Measurements from ENCODE around the gene PIP5K1C. TPM values are rescaled to one million over a fixed set of nuclear protein-coding genes. Genes with fewer than 3 reads are reported as not detected.

The PIP5K1C gene
- total RNA-seq, 2 experiments from 2014 or later = 12.9 to 14.8 TPM

DNA sequence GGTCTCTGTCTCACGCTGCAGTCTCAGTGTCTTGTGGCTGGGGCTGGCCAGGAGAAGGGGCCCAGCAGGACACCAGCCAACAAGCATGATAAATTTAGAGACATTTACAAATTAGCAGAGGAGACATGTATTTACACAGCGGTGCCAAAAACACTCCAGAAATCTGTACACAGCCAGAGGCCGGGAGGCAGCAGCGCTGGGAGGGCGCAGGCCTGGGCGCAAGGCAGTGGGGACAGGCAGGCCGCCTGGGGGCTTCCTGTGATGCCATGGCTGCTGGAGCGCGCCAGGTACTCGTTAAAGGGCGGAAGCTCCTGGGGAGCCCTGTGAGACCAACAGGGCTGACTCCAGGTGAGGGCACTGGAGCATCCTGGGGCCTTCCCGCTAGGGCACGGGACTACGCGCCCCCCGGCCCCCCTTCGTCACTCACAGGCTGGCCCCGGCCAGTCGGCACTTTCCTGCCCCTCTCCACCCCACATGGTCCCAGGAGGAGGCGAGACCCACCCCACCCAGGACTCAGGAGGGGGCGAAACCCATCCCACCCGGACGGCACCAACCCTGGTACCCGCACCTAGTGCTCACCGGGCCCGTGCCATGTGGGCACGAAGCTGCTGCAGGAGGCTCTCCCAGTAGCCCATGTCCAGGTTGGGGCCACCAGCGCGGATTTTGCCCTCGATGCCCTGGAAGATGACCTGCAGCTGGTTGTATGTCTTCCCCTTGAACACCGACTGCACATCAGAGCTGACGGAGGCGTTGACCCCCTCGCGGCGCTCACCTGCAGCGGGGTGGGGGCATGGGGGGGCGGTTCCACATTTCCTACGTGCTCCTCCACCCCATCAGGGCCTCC, 86.2 kb downstream of the PIP5K1C start:
- Mint-ChIP-seq H3K36me3 (peaks cover 5% of the 10 kb centered on the region), H3K27me3 (no peaks in the 10 kb centered on the region), H3K9me3 (no peaks in the 10 kb centered on the region), H3K4me3 (no peak overlapping the region), H3K27ac (no peak overlapping the region), H3K4me1 (peaks cover 13% of the 10 kb centered on the region)
- DNase-seq = no peak

DNA sequence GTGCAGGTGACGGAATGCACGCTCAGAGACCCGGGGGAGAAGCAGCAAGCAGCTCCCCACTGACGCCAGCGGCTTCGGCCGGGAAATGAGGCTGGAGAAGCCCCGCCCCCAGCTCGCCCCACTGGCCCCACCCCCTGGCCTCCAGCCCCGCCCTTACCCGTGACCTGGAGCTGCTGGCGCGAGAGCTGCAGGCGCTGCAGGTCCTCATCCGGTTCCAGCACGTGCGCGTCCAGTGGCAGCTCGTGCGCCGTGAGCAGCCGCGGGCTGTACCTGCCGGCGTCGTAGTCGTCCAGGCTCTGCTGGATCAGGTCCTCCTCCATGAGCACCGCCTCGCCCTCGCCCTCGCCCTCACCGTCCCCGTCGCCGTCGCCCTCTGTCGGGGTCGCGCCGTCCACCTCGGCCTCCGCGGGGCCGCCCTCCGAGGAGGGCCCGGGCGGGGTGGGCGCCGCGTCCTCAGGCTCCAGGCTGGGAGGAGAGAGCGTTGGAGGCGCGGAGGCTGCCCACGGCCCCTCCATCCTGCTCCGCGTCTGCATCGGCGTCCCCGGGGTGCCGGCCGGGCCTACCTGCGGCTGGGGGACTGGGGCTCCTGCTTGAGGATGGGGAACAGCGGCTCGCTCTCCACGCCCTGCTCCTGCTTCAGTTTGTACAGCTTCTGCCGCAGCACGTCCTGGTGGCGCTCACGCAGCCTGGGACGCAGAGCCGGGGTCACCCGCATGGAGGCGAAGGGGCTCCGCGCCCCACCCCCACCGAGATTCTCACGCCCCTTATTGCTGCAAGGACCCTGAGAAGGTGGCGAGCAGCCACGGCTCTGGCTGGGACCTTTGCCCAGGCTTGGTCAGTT, 87.1 kb downstream of the PIP5K1C start:
- Mint-ChIP-seq H3K4me3 (no peak overlapping the region), H3K9me3 (no peaks in the 10 kb centered on the region), H3K36me3 (peaks cover 4% of the 10 kb centered on the region), H3K27ac (no peak overlapping the region), H3K27me3 (no peaks in the 10 kb centered on the region), H3K4me1 (peaks cover 13% of the 10 kb centered on the region)
- DNase-seq = no peak

GRCh38 chr19:3612330-3612729, 87.9 kb downstream of the PIP5K1C start:
- Mint-ChIP-seq H3K27ac (no peak overlapping the region), H3K4me3 (no peak overlapping the region), H3K27me3 (no peaks in the 10 kb centered on the region), H3K36me3 (peaks cover 4% of the 10 kb centered on the region), H3K4me1 (peaks cover 10% of the 10 kb centered on the region), H3K9me3 (no peaks in the 10 kb centered on the region)
- no peak for DNase-seq

DNA sequence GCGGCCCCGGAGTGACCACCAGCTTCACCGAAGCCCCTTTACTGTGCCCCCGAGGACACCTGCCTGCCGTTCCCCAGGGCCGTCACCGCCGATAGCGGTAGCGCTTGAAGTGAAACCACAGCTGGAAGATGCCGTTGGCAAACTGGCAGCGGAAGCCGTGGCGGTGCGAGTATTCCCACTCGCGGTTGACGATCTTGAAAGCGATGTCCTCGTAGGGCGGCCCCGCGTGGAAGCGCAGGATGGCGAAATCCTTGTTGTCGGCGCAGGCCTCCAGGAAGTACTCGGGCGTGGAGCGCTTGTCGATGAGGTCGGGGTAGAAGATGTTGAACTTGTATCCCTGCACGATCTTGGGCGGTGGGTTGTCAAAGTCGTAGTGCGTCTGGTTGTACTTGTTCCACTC, 88.4 kb downstream of the PIP5K1C start:
- DNase-seq = no peak
- Mint-ChIP-seq H3K36me3 (peaks cover 4% of the 10 kb centered on the region), H3K27ac (no peak overlapping the region), H3K4me1 (peaks cover 7% of the 10 kb centered on the region), H3K4me3 (no peak overlapping the region), H3K27me3 (no peaks in the 10 kb centered on the region), H3K9me3 (no peaks in the 10 kb centered on the region)

DNA sequence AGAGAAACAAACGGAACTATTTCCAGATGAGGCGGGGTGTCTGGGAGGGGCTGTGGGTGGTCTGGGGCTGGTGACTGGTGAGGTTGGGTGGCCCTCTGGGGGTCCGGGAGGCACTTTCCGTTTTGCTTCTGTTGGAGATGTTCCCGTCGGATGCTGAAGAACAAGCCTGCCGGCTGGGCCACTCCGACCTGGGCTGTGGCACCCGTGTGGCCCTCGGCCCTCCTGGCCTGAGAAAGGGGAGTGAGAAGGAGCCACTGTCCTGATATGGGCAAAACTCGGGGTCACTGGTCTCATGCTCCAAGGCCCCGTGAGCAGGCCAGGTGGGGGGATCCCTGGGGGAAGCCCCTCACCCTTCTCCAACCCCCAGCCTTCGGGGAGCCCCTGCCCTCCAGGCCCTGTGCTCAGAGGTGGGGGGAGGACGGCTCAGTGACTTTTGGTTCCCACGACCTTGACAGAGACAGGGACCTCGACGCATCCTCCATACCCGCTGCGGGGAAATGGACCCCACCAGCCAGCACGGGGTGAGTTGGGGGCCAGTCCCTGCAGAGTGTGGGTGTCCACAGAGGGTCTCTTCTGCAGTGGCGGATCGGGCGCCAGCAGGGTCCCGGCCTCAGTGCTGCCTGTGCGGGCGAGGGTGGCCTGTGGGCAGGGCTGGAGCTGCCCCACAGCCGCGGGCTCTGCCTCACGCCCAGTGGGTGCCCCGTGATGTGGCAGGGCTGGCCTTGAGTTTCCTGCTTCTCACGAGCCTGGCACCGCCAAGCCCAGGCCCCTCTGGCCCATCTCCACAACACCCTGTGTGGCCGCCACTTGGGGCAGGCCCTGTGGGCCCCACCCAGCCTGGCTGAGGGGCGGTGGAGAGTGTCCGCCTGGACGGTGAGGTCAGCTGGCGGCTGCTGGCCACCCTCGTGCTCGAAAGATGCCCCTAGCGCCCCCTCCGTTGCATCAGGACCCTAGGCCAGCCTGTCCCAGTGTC, 89.2 kb downstream of the PIP5K1C start:
- no peak for DNase-seq
- Mint-ChIP-seq H3K4me3 (no peak overlapping the region), H3K9me3 (no peaks in the 10 kb centered on the region), H3K4me1 (peaks cover 7% of the 10 kb centered on the region), H3K36me3 (peaks cover 4% of the 10 kb centered on the region), H3K27me3 (no peaks in the 10 kb centered on the region), H3K27ac (no peak overlapping the region)

- H3K27me3 Mint-ChIP-seq = no peaks in the 10 kb centered on the region
- no peak overlapping the region for H3K4me3 Mint-ChIP-seq
- peaks cover 4% of the 10 kb centered on the region for H3K36me3 Mint-ChIP-seq
- H3K4me1 Mint-ChIP-seq = peaks cover 7% of the 10 kb centered on the region
- no peaks in the 10 kb centered on the region for H3K9me3 Mint-ChIP-seq
- DNase-seq = no peak
- H3K27ac Mint-ChIP-seq = no peak overlapping the region
Observed at GRCh38 chr19:3609779-3610719, 90.2 kb downstream of the PIP5K1C start.

DNA sequence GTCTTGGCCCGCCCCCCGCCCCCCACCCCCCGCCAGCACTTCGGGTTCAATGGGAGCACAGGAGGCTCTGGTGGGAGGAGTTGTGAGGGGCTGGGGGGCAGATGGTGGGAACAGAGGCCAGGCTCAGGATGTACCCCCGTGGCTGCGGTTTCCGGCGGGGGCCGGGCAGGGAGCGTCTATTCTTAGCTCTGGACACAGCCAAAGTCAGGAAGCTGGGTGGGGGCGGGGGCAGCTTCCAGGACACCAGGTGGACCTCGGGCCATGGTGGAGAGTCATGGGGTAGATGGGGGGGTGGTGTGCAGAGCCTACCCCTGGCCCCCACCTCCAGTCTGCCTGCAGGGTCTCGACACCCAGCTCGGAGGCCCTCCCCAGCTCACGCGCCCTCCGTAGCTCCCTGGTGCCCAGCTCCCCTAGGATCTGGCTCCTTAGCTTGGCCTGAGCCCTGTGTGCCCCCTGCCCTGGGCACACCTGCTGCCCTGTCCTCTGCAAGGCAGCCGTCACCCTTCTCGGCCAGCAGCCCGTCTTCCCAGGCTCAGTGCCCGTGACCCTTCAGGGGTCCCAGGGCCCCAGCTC, 91.4 kb downstream of the PIP5K1C start:
- H3K36me3 Mint-ChIP-seq = peaks cover 4% of the 10 kb centered on the region
- H3K27ac Mint-ChIP-seq = no peak overlapping the region
- no peak overlapping the region for H3K4me3 Mint-ChIP-seq
- no peaks in the 10 kb centered on the region for H3K27me3 Mint-ChIP-seq
- peaks cover 7% of the 10 kb centered on the region for H3K4me1 Mint-ChIP-seq
- H3K9me3 Mint-ChIP-seq = no peaks in the 10 kb centered on the region
- DNase-seq = no peak

DNA sequence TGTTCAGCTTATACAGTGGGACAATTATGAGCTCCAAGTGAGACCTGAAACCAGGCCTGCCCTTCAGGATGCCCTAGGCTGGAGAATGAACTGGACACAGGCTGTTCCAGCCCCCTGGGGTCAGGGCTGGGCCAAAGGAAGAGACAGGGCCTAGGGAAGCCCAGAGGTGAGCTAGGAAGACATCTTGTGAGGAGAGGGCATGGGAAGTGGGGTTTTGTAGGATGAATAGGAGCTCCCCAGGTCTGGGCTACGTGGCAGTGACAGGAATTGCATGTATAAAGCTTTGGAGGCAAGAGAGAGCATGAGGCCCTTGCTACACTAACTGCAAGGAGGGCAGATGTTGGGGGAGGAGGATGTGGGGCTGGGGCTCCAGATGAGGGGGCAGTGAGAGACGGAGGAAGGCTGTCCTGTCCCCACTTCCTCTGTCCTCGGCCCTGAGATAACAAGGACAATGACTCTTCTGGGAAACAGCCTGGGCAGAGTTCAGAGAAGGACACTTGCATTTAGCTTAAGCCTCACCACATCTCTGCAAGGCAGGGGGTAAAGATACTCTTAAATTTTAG, 92.1 kb downstream of the PIP5K1C start:
- no peak for DNase-seq
- H3K27ac Mint-ChIP-seq = no peak overlapping the region
- H3K4me3 Mint-ChIP-seq = no peak overlapping the region
- H3K36me3 Mint-ChIP-seq = peaks cover 4% of the 10 kb centered on the region
- peaks cover 7% of the 10 kb centered on the region for H3K4me1 Mint-ChIP-seq
- no peaks in the 10 kb centered on the region for H3K27me3 Mint-ChIP-seq
- no peaks in the 10 kb centered on the region for H3K9me3 Mint-ChIP-seq

GRCh38 chr19:3607303-3608078, 92.8 kb downstream of the PIP5K1C start:
- Mint-ChIP-seq H3K27ac (no peak overlapping the region), H3K4me1 (peaks cover 7% of the 10 kb centered on the region), H3K9me3 (no peaks in the 10 kb centered on the region), H3K36me3 (peaks cover 4% of the 10 kb centered on the region), H3K27me3 (no peaks in the 10 kb centered on the region), H3K4me3 (no peak overlapping the region)
- no peak for DNase-seq

- Mint-ChIP-seq H3K9me3 (no peaks in the 10 kb centered on the region), H3K4me3 (peak within 1 kb of the TSS; percentile 37), H3K27ac (no peak within 1 kb of the TSS), H3K36me3 (peaks cover under 1% of the 10 kb centered on the region), H3K4me1 (peaks cover 7% of the 10 kb centered on the region), H3K27me3 (no peaks in the 10 kb centered on the region)
- DNase-seq = peak; percentile 82
Observed at GRCh38 chr19:3606690-3607289, 93.5 kb downstream of the PIP5K1C start, which contains the start of gene TBXA2R. Gene TBXA2R (minus strand): TSS chr19:3606875. CDS start chr19:3600634, 6,241 bp downstream.

GRCh38 chr19:3606174-3606689, 94.0 kb downstream of the PIP5K1C start:
- no peaks in the 10 kb centered on the region for H3K36me3 Mint-ChIP-seq
- DNase-seq = peak; percentile 52
- H3K4me1 Mint-ChIP-seq = peaks cover 7% of the 10 kb centered on the region
- no peak overlapping the region for H3K4me3 Mint-ChIP-seq
- H3K27me3 Mint-ChIP-seq = no peaks in the 10 kb centered on the region
- H3K27ac Mint-ChIP-seq = no peak overlapping the region
- no peaks in the 10 kb centered on the region for H3K9me3 Mint-ChIP-seq

- Mint-ChIP-seq H3K9me3 (no peaks in the 10 kb centered on the region), H3K4me3 (no peak overlapping the region), H3K27ac (no peak overlapping the region), H3K4me1 (peaks cover 7% of the 10 kb centered on the region), H3K36me3 (no peaks in the 10 kb centered on the region), H3K27me3 (no peaks in the 10 kb centered on the region)
- no peak for DNase-seq
Observed at GRCh38 chr19:3605770-3606169, 94.5 kb downstream of the PIP5K1C start.
